CD4-positive, alpha-beta T cell (primary cell): ENCODE measurements around the gene SETD5. TPM values are rescaled to one million over a fixed set of nuclear protein-coding genes. Genes with fewer than 3 reads are reported as not detected.

ENCODE experiments used
- ATAC-seq: fragments of 200-7000 bp; cut with Tn5 transposase; one replicate; pipeline ENCODE4 v1.10.0; 2022; ENCODE audit warnings: mild to moderate bottlenecking; ENCODE audit not compliant: poor library complexity
- CTCF ChIA-PET: fragments of 350-600 bp; sonication (Branson Sonifier 250); formaldehyde crosslinking; loops from one replicate; lab custom pipeline; 2021; ENCODE audit warnings: antibody characterized with exemption, inconsistent platforms; lab: Charles Lee
- POLR2A ChIA-PET: fragments of 350-600 bp; sonication (Branson Sonifier 250); formaldehyde crosslinking; loops from one replicate; lab custom pipeline; 2021; ENCODE audit warnings: antibody characterized with exemption, inconsistent platforms; lab: Charles Lee
- DNase-seq, 14 experiments: peaks; one replicate each; pipeline ENCODE4 v3.0.0-alpha.2; 2013 to 2020; ENCODE audit warnings: mixed read lengths in 2 of 14
- H3K27ac ChIP-seq, 2 donors: one replicate each; pipeline versions ENCODE4 v1.5.1 to v1.7.0; 2013; ENCODE audit warnings: low read length in 2 of 2, low read depth in 1 of 2, mild to moderate bottlenecking in 1 of 2
- H3K27me3 ChIP-seq, 2 experiments: 1 replicate in 1 of 2; 2 replicates in 1 of 2; pipeline versions ENCODE4 v1.6.1 to v1.7.0; 2013; ENCODE audit warnings: low read length in 2 of 2, control low read depth in 1 of 2, mild to moderate bottlenecking in 1 of 2, moderate library complexity in 1 of 2; ENCODE audit not compliant: insufficient read depth in 2 of 2, control insufficient read depth in 1 of 2
- H3K36me3 ChIP-seq: one replicate; pipeline ENCODE4 v1.6.1; 2013; ENCODE audit warnings: low read length, control low read depth; ENCODE audit not compliant: insufficient read depth
- H3K4me1 ChIP-seq: one replicate; pipeline ENCODE4 v1.6.1; 2013; ENCODE audit warnings: low read length, control low read depth; ENCODE audit not compliant: insufficient read depth
- H3K4me3 ChIP-seq: one replicate; pipeline ENCODE4 v1.5.1; 2013; ENCODE audit warnings: mild to moderate bottlenecking, low read length, moderate library complexity
- H3K9me3 ChIP-seq, 2 experiments: 1 replicate in 1 of 2; 2 replicates in 1 of 2; pipeline versions ENCODE4 v1.6.1 to v1.7.0; 2013; ENCODE audit warnings: low read length in 2 of 2, mild to moderate bottlenecking in 2 of 2, control low read depth in 1 of 2, moderate library complexity in 1 of 2; ENCODE audit not compliant: control insufficient read depth in 1 of 2, insufficient read depth in 1 of 2
- H3K27ac Mint-ChIP-seq: one replicate; pipeline ENCODE4 v1.8.0; 2020; ENCODE audit warnings: mixed read lengths
- H3K27me3 Mint-ChIP-seq: one replicate; pipeline ENCODE4 v1.8.0; 2021; ENCODE audit warnings: mixed read lengths
- H3K36me3 Mint-ChIP-seq: one replicate; pipeline ENCODE4 v1.8.0; 2021; ENCODE audit warnings: low read depth, mixed read lengths
- H3K4me1 Mint-ChIP-seq: one replicate; pipeline ENCODE4 v1.8.0; 2021; ENCODE audit warnings: low read depth, mixed read lengths
- H3K4me3 Mint-ChIP-seq: one replicate; pipeline ENCODE4 v1.8.0; 2020; ENCODE audit warnings: mild to moderate bottlenecking, mixed read lengths
- H3K9me3 Mint-ChIP-seq: one replicate; pipeline ENCODE4 v1.8.0; 2020; ENCODE audit warnings: mixed read lengths
- intact Hi-C, 2 experiments: fragments of 100-400 bp; cut with DNase I in 1 of 2; cut with micrococcal nuclease in 1 of 2; formaldehyde crosslinking; loops; one replicate each; pipeline versions ENCODE4 v1.15.1 to v1.9.0; 2023 to 2025; cut with DNase I, micrococcal nuclease
- total RNA-seq, 174 experiments: library from RNA in 2 of 174; stranded (reverse) in 2 of 174; gene quantifications; one replicate each; pipeline ENCODE4 v1.2.3 and lab custom pipeline; 2021 to 2026
- TF ChIP-seq, protein P1 (sequence below): fragments of 200-600 bp; IDR thresholded peaks from one replicate; pipeline ENCODE4 v1.8.0; 2022; ENCODE audit warnings: antibody characterized with exemption, mild to moderate bottlenecking

Gene SETD5
- total RNA-seq, 2 experiments from 2014 or later = 58.5 to 67.6 TPM

GRCh38 chr3:9349321-9350117 lies 47.9 kb upstream of the SETD5 start:
- no peak overlapping the region for H3K4me3 ChIP-seq
- ChIA-PET CTCF (no interaction called here), POLR2A (no interaction called here)

GRCh38 chr3:9351709-9352126 lies 45.7 kb upstream of the SETD5 start:
- Histone ChIP-seq H3K4me1 (peaks cover 13% of the 10 kb centered on the region), H3K4me3 (no peak overlapping the region), H3K27ac (no peak overlapping the region), H3K9me3 (no peaks in the 10 kb centered on the region), H3K27me3 (no peaks in the 10 kb centered on the region), H3K36me3 (no peaks in the 10 kb centered on the region)
- Mint-ChIP-seq H3K9me3 (no peaks in the 10 kb centered on the region), H3K36me3 (no peaks in the 10 kb centered on the region), H3K4me3 (no peak overlapping the region), H3K4me1 (peaks cover 4% of the 10 kb centered on the region), H3K27me3 (no peaks in the 10 kb centered on the region), H3K27ac (no peak overlapping the region)
- ChIA-PET CTCF (interaction anchor here (1.8 to 2.8 kb wide), 2 partner anchors 11 to 73 kb away, joined by 12 to 28 read pairs; partner anchors contain the start of gene THUMPD3), POLR2A (no interaction called here)
- TF ChIP-seq, protein P1, sequence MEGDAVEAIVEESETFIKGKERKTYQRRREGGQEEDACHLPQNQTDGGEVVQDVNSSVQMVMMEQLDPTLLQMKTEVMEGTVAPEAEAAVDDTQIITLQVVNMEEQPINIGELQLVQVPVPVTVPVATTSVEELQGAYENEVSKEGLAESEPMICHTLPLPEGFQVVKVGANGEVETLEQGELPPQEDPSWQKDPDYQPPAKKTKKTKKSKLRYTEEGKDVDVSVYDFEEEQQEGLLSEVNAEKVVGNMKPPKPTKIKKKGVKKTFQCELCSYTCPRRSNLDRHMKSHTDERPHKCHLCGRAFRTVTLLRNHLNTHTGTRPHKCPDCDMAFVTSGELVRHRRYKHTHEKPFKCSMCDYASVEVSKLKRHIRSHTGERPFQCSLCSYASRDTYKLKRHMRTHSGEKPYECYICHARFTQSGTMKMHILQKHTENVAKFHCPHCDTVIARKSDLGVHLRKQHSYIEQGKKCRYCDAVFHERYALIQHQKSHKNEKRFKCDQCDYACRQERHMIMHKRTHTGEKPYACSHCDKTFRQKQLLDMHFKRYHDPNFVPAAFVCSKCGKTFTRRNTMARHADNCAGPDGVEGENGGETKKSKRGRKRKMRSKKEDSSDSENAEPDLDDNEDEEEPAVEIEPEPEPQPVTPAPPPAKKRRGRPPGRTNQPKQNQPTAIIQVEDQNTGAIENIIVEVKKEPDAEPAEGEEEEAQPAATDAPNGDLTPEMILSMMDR = no peak
- ATAC-seq = no peak
- intact Hi-C loops = loop anchor here in 1 of 2 experiments (2.0 to 5.0 kb wide), 3 partner anchors 71 to 376 kb away; no protein-coding TSS in a partner anchor
- no peak for DNase-seq

More at GRCh38 chr3:9349321-9350117, 47.9 kb upstream of the SETD5 start:
- Mint-ChIP-seq H3K27me3 (no peaks in the 10 kb centered on the region), H3K36me3 (no peaks in the 10 kb centered on the region), H3K4me1 (peaks cover 4% of the 10 kb centered on the region), H3K4me3 (no peak overlapping the region), H3K9me3 (no peaks in the 10 kb centered on the region), H3K27ac (no peak overlapping the region)
- H3K27ac ChIP-seq = no peak overlapping the region
- H3K27me3 ChIP-seq = no peaks in the 10 kb centered on the region
- H3K36me3 ChIP-seq = no peaks in the 10 kb centered on the region
- H3K9me3 ChIP-seq = no peaks in the 10 kb centered on the region
- TF ChIP-seq, protein P1 = no peak
- DNase-seq (no peak), ATAC-seq (no peak)
- H3K4me1 ChIP-seq = peaks cover 13% of the 10 kb centered on the region
- intact Hi-C loops = loop anchor here in 1 of 2 experiments (5.0 kb wide), 2 partner anchors 153 to 378 kb away; no protein-coding TSS in a partner anchor

DNA sequence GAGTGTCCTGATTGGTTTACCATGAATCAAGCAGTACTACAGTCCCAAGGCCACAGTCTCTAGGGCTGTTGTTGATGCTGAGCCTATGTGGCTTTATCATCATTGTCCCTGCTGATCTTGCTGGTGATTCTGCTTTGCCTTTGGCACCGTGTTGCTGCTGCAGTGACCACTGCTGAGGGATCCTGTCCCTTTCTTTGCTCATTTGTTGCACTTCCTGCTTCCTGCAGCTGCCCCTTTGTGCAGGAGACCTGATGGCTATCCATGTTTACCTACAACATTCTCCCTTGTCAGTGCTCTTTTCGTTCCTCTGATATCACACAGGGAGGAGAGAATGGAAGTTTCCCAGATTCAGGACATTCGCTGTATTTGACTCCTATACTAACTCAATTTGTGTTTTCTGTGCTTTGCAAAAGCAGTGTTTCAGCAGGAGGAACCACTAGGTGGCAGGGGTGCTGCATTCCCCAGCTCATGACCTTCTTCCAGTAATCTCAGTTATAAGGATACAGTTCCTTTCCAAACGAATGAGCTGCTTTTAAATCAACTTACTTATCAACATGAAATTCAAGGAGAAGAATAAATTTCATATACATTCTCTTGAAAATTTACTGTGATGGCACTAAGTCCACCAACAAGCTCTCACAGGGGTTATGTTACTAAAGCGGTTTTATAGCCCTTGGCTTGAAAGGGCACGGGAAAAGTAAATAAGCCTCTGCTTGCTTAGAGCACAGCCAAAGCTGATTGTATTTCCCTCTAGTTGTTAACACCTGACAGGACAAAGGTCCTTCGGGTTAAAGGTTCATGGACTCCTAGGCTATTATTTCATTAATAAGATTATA lies 44.3 kb upstream of the SETD5 start:
- Histone ChIP-seq H3K27ac (no peak overlapping the region), H3K4me1 (peaks cover 13% of the 10 kb centered on the region), H3K9me3 (no peaks in the 10 kb centered on the region), H3K4me3 (no peak overlapping the region), H3K27me3 (no peaks in the 10 kb centered on the region), H3K36me3 (no peaks in the 10 kb centered on the region)
- DNase-seq (peak; percentile 21 to 80 (median 52)), ATAC-seq (peak; percentile 77)
- H3K27ac Mint-ChIP-seq = no peak overlapping the region
- no peak overlapping the region for H3K4me3 Mint-ChIP-seq
- ChIA-PET CTCF (interaction anchor here (0.7 to 2.8 kb wide), 19 partner anchors 9 to 114 kb away, joined by 3 to 28 read pairs (median 5); partner anchors contain the start of genes SETD5 and THUMPD3), POLR2A (interaction anchor here (1.0 to 1.5 kb wide), 2 partner anchors 9 to 43 kb away, joined by 5 to 27 read pairs; partner anchors contain the start of gene THUMPD3)
- H3K36me3 Mint-ChIP-seq = no peaks in the 10 kb centered on the region
- H3K9me3 Mint-ChIP-seq = no peaks in the 10 kb centered on the region
- intact Hi-C loops = loop anchor here (1.0 to 5.0 kb wide), 4 partner anchors 70 to 374 kb away; no protein-coding TSS in a partner anchor
- no peaks in the 10 kb centered on the region for H3K27me3 Mint-ChIP-seq
- H3K4me1 Mint-ChIP-seq = peaks cover 4% of the 10 kb centered on the region
- TF ChIP-seq, protein P1 = peak; percentile 92
